NCI-H2029 (cell line): ENCODE results near the gene LDLRAD3.

Experiments used
- DNase-seq: peaks from one replicate; lab custom pipeline; 2025; lab: John Stamatoyannopoulos, UW

LDLRAD3 gene

GRCh38 chr11:36135076-36135475 is 191.2 kb downstream of the LDLRAD3 start:
- no peak for DNase-seq

- no peak for DNase-seq
These were observed 195.9 kb downstream of the LDLRAD3 start for GRCh38 chr11:36139767-36140166.

- peak; percentile 11 for DNase-seq
These were observed 197.5 kb downstream of the LDLRAD3 start for GRCh38 chr11:36141196-36141953.

GRCh38 chr11:36141956-36142355 is 198.1 kb downstream of the LDLRAD3 start:
- no peak for DNase-seq

GRCh38 chr11:36142439-36142838 is 198.6 kb downstream of the LDLRAD3 start:
- DNase-seq: no peak

GRCh38 chr11:36142879-36143278 is 199.0 kb downstream of the LDLRAD3 start:
- DNase-seq: no peak

GRCh38 chr11:36146437-36146836 is 202.6 kb downstream of the LDLRAD3 start:
- DNase-seq: no peak

- DNase-seq: no peak
These were observed 203.6 kb downstream of the LDLRAD3 start for GRCh38 chr11:36147491-36147890.

- DNase-seq: no peak
These were observed 204.8 kb downstream of the LDLRAD3 start for GRCh38 chr11:36148701-36149100.

GRCh38 chr11:36149538-36150242 is 205.8 kb downstream of the LDLRAD3 start:
- DNase-seq: peak; percentile 61

- DNase-seq: no peak
These were observed 207.1 kb downstream of the LDLRAD3 start for GRCh38 chr11:36150986-36151385.

- no peak for DNase-seq
These were observed 208.2 kb downstream of the LDLRAD3 start for GRCh38 chr11:36151933-36152580.

GRCh38 chr11:36153551-36153950 is 209.7 kb downstream of the LDLRAD3 start:
- no peak for DNase-seq

- no peak for DNase-seq
These were observed 211.3 kb downstream of the LDLRAD3 start for GRCh38 chr11:36155124-36155561.

GRCh38 chr11:36155770-36156160 is 211.9 kb downstream of the LDLRAD3 start:
- no peak for DNase-seq

GRCh38 chr11:36156161-36156816 is 212.4 kb downstream of the LDLRAD3 start:
- DNase-seq: no peak

- no peak for DNase-seq
These were observed 213.1 kb downstream of the LDLRAD3 start for GRCh38 chr11:36156817-36157519.

GRCh38 chr11:36160091-36160490 is 216.2 kb downstream of the LDLRAD3 start:
- DNase-seq: no peak

GRCh38 chr11:36161572-36161971 is 217.7 kb downstream of the LDLRAD3 start:
- no peak for DNase-seq

GRCh38 chr11:36162006-36162882 is 218.4 kb downstream of the LDLRAD3 start:
- DNase-seq: no peak
